AG04450 (cell line): ENCODE results near the gene RETSAT. TPM values are rescaled to one million over a fixed set of nuclear protein-coding genes. Genes with fewer than 3 reads are reported as not detected.

Experiments
- CTCF ChIA-PET: fragments of 300-600, 350-600 bp; formaldehyde crosslinking; extraction: SDS; loops from one replicate; lab custom pipeline; 2022; ENCODE audit warnings: antibody characterized with exemption, inconsistent platforms; lab: Charles Lee
- POLR2A ChIA-PET: fragments of 350-600 bp; formaldehyde crosslinking; extraction: SDS; loops from one replicate; lab custom pipeline; 2021; ENCODE audit warnings: antibody characterized with exemption, inconsistent platforms; lab: Yijun Ruan, JAX
- DNase-seq: peaks from one replicate; pipeline ENCODE4 v3.0.0-alpha.2; 2011; ENCODE audit warnings: low read depth, low spot score
- H3K27ac ChIP-seq: one replicate; pipeline ENCODE4 v1.5.1; 2012; ENCODE audit warnings: low read depth, low read length, control low read depth
- H3K27me3 ChIP-seq: one replicate; pipeline ENCODE4 v1.6.0; 2012; ENCODE audit warnings: low read length; ENCODE audit not compliant: control insufficient read depth, insufficient read depth
- H3K4me3 ChIP-seq: 2 replicates; pipeline ENCODE4 v1.5.1; 2011; ENCODE audit warnings: mild to moderate bottlenecking, low read depth, low read length, control low read depth
- H3K9me3 ChIP-seq: 2 replicates; pipeline ENCODE4 v1.5.1; 2012; ENCODE audit warnings: low read length; ENCODE audit not compliant: control insufficient read depth, insufficient read depth
- CTCF ChIP-seq: IDR thresholded peaks from 2 replicates; pipeline ENCODE4 v1.5.1; 2011; ENCODE audit warnings: low read depth, low read length, control low read depth, inconsistent platforms
- polyA plus RNA-seq: library from polyadenylated mRNA; depleted of rRNA; stranded (reverse); fragments of >200 nt; gene quantifications from 2 replicates; pipeline ENCODE4 v1.2.3, GENCODE V29; 2011

Gene RETSAT
- polyA plus RNA-seq, 1 experiment: 35.5 TPM

DNA sequence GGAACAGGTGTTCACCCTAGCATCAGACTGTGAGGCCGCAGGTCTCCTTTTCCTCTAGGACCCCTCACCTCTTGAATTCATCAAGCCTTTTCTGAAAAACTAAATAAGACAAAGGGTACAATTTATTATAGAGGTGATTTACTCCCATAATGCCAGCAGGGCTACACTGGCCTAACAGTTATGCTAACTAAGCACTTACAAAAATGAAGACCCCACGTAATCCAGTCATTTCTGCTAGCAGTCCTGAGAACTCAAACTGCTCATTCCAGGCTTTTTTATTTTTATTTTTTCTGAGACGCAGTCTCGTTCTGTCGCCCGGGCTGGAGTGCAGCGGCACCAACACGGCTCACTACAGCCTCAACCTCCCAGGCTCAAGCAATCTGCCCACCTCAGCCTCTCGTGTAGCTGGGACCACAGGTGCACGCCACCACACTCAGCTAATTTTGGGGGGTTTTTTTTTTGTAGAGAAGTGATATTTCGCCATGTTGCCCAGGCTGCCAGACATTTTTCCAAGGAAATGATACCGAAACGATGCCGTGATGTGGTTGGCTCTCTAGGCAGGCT is 41.7 kb upstream of the RETSAT start:
- ChIA-PET POLR2A (no interaction called here), CTCF (no interaction called here)
- no peak for DNase-seq
- no peaks in the 10 kb centered on the region for H3K27me3 ChIP-seq
- no peaks in the 10 kb centered on the region for H3K9me3 ChIP-seq
- no peak overlapping the region for H3K4me3 ChIP-seq
- no peak for TF ChIP-seq CTCF
- no peak overlapping the region for H3K27ac ChIP-seq

- Histone ChIP-seq H3K9me3 (no peaks in the 10 kb centered on the region), H3K27ac (no peak overlapping the region), H3K27me3 (no peaks in the 10 kb centered on the region), H3K4me3 (no peak overlapping the region)
- CTCF ChIA-PET: interaction anchor here (6.6 kb wide), 1 partner anchor 156 kb away, joined by 40 read pairs; no protein-coding TSS in a partner anchor
- DNase-seq: no peak
- POLR2A ChIA-PET: no interaction called here
- no peak for TF ChIP-seq CTCF
Observed at GRCh38 chr2:85394976-85395375, 40.6 kb upstream of the RETSAT start.

GRCh38 chr2:85394261-85394681 is 39.9 kb upstream of the RETSAT start:
- DNase-seq: no peak
- no peak for TF ChIP-seq CTCF
- Histone ChIP-seq H3K9me3 (no peaks in the 10 kb centered on the region), H3K4me3 (no peak overlapping the region), H3K27ac (no peak overlapping the region), H3K27me3 (no peaks in the 10 kb centered on the region)
- ChIA-PET POLR2A (no interaction called here), CTCF (interaction anchor here (1.6 to 6.6 kb wide), 2 partner anchors 10 to 157 kb away, joined by 5 to 40 read pairs; no protein-coding TSS in a partner anchor)

DNA sequence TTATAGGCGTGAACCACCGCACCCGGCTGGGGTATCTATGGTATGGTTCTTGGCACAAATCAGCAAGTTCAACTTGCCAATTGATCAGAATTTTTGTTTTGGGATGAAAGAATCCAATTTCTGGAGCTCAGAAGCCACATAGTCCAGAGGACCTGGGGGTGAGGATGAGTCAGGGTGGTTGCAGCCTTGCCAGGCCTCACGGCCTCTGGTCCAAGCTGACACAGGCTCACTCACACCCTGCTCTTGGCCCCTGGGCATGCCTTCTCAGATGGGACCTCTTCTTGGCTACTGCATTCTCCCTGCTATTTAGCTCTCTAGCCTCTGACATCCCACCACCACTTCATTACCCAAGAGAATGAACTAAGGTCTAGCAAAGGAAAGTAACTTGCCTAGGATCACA is 39.5 kb upstream of the RETSAT start:
- no peak overlapping the region for H3K27ac ChIP-seq
- CTCF ChIA-PET: interaction anchor here (1.6 to 6.6 kb wide), 2 partner anchors 10 to 158 kb away, joined by 5 to 40 read pairs; no protein-coding TSS in a partner anchor
- H3K9me3 ChIP-seq: no peaks in the 10 kb centered on the region
- no peaks in the 10 kb centered on the region for H3K27me3 ChIP-seq
- POLR2A ChIA-PET: no interaction called here
- no peak for TF ChIP-seq CTCF
- H3K4me3 ChIP-seq: no peak overlapping the region
- DNase-seq: no peak

GRCh38 chr2:85390941-85391669 is 36.8 kb upstream of the RETSAT start:
- TF ChIP-seq CTCF: peak; percentile 74
- POLR2A ChIA-PET: no interaction called here
- no peak for DNase-seq
- Histone ChIP-seq H3K9me3 (no peaks in the 10 kb centered on the region), H3K27me3 (no peaks in the 10 kb centered on the region), H3K27ac (no peak overlapping the region), H3K4me3 (no peak overlapping the region)
- CTCF ChIA-PET: interaction anchor here (1.5 to 6.6 kb wide), 2 partner anchors 13 to 160 kb away, joined by 4 to 40 read pairs; no protein-coding TSS in a partner anchor
